ENCODE measurements around the gene APOB. TPM values are rescaled to one million over a fixed set of nuclear protein-coding genes. Genes with fewer than 3 reads are reported as not detected.

Gene APOB
- total and polyA plus RNA-seq, 2 of the 13 experiments (the other 11 are each of a cell fraction or from before 2014, with no cell fraction given): 1,569 to 2,515 TPM

DNA sequence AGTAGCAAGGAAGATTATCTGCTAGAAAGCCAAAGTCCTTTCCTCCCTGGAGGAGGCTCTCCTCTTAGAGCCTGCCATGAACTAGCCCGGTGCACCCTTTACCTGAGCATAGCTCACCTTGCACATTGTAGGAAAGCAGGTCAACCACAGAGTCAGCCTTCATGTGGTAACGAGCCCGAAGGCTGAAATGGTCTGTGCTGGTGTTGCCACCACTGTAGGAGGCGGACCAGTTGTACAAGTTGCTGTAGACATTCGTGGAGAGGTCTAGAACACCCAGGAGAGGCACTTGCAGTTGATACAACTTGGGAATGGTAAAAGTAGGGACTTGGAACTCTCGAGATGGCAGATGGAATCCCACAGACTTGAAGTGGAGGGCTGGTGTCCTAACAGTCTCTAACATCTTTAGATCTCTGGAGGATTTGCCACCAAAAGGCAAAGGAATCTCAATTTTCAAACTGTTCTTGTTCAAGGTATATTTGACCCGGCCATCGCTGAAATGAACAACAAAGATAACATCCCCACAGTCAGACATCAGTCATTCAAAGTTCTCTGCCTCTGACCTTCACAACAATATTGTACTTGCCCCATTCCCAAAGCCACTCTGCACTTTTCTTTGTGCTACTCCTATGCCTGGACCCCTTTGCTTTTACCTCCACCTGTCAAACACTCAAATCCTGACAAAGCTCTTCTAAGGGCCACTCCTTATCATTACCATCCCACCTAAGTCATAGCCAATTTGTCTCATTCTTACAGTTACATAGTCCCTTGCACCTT lies 30.6 kb downstream of the APOB start (continued):
- TF ChIP-seq, protein P1, sequence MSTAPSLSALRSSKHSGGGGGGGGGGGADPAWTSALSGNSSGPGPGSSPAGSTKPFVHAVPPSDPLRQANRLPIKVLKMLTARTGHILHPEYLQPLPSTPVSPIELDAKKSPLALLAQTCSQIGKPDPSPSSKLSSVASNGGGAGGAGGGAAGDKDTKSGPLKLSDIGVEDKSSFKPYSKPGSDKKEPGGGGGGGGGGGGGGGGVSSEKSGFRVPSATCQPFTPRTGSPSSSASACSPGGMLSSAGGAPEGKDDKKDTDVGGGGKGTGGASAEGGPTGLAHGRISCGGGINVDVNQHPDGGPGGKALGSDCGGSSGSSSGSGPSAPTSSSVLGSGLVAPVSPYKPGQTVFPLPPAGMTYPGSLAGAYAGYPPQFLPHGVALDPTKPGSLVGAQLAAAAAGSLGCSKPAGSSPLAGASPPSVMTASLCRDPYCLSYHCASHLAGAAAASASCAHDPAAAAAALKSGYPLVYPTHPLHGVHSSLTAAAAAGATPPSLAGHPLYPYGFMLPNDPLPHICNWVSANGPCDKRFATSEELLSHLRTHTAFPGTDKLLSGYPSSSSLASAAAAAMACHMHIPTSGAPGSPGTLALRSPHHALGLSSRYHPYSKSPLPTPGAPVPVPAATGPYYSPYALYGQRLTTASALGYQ (CRISPR knock-in tag; IDR thresholded peaks at IDR 0.05): peak; percentile 25; the same call in 1 of the 2 replicates
- no peak for TF ChIP-seq ZNF33B (CRISPR knock-in tag; IDR thresholded peaks at IDR 0.05)
- 0 out of 2 replicates have a peak, but pooled peaks have one; percentile 10 for TF ChIP-seq REPIN1 (CRISPR knock-in tag; IDR thresholded peaks at IDR 0.05; ENCODE audit: borderline replicate concordance, low read depth)
- TF ChIP-seq NR2F1 (CRISPR knock-in tag; IDR thresholded peaks at IDR 0.05): no peak
- TF ChIP-seq, protein P2, sequence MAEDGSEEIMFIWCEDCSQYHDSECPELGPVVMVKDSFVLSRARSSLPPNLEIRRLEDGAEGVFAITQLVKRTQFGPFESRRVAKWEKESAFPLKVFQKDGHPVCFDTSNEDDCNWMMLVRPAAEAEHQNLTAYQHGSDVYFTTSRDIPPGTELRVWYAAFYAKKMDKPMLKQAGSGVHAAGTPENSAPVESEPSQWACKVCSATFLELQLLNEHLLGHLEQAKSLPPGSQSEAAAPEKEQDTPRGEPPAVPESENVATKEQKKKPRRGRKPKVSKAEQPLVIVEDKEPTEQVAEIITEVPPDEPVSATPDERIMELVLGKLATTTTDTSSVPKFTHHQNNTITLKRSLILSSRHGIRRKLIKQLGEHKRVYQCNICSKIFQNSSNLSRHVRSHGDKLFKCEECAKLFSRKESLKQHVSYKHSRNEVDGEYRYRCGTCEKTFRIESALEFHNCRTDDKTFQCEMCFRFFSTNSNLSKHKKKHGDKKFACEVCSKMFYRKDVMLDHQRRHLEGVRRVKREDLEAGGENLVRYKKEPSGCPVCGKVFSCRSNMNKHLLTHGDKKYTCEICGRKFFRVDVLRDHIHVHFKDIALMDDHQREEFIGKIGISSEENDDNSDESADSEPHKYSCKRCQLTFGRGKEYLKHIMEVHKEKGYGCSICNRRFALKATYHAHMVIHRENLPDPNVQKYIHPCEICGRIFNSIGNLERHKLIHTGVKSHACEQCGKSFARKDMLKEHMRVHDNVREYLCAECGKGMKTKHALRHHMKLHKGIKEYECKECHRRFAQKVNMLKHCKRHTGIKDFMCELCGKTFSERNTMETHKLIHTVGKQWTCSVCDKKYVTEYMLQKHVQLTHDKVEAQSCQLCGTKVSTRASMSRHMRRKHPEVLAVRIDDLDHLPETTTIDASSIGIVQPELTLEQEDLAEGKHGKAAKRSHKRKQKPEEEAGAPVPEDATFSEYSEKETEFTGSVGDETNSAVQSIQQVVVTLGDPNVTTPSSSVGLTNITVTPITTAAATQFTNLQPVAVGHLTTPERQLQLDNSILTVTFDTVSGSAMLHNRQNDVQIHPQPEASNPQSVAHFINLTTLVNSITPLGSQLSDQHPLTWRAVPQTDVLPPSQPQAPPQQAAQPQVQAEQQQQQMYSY (CRISPR knock-in tag; IDR thresholded peaks at IDR 0.05): 0 out of 2 replicates have a peak, but pooled peaks have one; percentile 36
- no peak for TF ChIP-seq ZNF296 (CRISPR knock-in tag; conservative IDR thresholded peaks at IDR 0.05)
- TF ChIP-seq ZNF546 (CRISPR knock-in tag; conservative IDR thresholded peaks at IDR 0.05): no peak
- no peak for TF ChIP-seq GPN1 (CRISPR knock-in tag; IDR thresholded peaks at IDR 0.05; ENCODE audit: borderline replicate concordance)
- 0 out of 2 replicates have a peak, but pooled peaks have one; percentile 4 for TF ChIP-seq ZNF629 (CRISPR knock-in tag; conservative IDR thresholded peaks at IDR 0.05)
- TF ChIP-seq, protein P3, sequence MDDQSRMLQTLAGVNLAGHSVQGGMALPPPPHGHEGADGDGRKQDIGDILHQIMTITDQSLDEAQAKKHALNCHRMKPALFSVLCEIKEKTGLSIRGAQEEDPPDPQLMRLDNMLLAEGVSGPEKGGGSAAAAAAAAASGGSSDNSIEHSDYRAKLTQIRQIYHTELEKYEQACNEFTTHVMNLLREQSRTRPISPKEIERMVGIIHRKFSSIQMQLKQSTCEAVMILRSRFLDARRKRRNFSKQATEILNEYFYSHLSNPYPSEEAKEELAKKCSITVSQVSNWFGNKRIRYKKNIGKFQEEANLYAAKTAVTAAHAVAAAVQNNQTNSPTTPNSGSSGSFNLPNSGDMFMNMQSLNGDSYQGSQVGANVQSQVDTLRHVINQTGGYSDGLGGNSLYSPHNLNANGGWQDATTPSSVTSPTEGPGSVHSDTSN (CRISPR knock-in tag; IDR thresholded peaks at IDR 0.05; ENCODE audit: borderline replicate concordance): 0 out of 2 replicates have a peak, but pooled peaks have one; percentile 46
- TF ChIP-seq NFIC (IDR thresholded peaks at IDR 0.05; ENCODE audit: low read length): no peak
- no peak for TF ChIP-seq ESRRA (CRISPR knock-in tag; IDR thresholded peaks at IDR 0.05; ENCODE audit: low read depth)
- peak; percentile 82 for TF ChIP-seq POLR2G (IDR thresholded peaks at IDR 0.05; ENCODE audit: low read depth, low read length)
- TF ChIP-seq, protein P4, sequence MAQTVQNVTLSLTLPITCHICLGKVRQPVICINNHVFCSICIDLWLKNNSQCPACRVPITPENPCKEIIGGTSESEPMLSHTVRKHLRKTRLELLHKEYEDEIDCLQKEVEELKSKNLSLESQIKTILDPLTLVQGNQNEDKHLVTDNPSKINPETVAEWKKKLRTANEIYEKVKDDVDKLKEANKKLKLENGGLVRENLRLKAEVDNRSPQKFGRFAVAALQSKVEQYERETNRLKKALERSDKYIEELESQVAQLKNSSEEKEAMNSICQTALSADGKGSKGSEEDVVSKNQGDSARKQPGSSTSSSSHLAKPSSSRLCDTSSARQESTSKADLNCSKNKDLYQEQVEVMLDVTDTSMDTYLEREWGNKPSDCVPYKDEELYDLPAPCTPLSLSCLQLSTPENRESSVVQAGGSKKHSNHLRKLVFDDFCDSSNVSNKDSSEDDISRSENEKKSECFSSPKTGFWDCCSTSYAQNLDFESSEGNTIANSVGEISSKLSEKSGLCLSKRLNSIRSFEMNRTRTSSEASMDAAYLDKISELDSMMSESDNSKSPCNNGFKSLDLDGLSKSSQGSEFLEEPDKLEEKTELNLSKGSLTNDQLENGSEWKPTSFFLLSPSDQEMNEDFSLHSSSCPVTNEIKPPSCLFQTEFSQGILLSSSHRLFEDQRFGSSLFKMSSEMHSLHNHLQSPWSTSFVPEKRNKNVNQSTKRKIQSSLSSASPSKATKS (CRISPR knock-in tag; IDR thresholded peaks at IDR 0.05): no peak
- TF ChIP-seq, protein P5, sequence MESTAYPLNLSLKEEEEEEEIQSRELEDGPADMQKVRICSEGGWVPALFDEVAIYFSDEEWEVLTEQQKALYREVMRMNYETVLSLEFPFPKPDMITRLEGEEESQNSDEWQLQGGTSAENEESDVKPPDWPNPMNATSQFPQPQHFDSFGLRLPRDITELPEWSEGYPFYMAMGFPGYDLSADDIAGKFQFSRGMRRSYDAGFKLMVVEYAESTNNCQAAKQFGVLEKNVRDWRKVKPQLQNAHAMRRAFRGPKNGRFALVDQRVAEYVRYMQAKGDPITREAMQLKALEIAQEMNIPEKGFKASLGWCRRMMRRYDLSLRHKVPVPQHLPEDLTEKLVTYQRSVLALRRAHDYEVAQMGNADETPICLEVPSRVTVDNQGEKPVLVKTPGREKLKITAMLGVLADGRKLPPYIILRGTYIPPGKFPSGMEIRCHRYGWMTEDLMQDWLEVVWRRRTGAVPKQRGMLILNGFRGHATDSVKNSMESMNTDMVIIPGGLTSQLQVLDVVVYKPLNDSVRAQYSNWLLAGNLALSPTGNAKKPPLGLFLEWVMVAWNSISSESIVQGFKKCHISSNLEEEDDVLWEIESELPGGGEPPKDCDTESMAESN (CRISPR knock-in tag; conservative IDR thresholded peaks at IDR 0.05): peak; percentile 49; the same call in 1 of the 2 replicates
- TF ChIP-seq SATB2 (CRISPR knock-in tag; IDR thresholded peaks at IDR 0.05): 0 out of 2 replicates have a peak, but pooled peaks have one; percentile 18
- TF ChIP-seq ATF7-NPFF (CRISPR knock-in tag; IDR thresholded peaks at IDR 0.05; ENCODE audit: low read depth): 0 out of 2 replicates have a peak, but pooled peaks have one; percentile 19

Measured in HepG2 (cell line).